OCI-LY3 (cell line): Measurements from ENCODE around the gene CABS1.
A peak's percentile ranks its signal among the peaks of the same experiment; 100 is the strongest.

Source experiments
- H2AFZ ChIP-seq: fragments of 200-600, 300-600 bp; shearing (Covaris generic); 2 replicates; pipeline ENCODE4 v1.6.0; 2014; ENCODE audit warnings: antibody characterized with exemption, low read depth, low read length
- H3K27ac ChIP-seq: fragments of 200-600, 300-600 bp; sonication (generic); 2 replicates; pipeline ENCODE4 v1.5.1; 2014; ENCODE audit warnings: mild to moderate bottlenecking, low read length, moderate library complexity, mixed read lengths
- H3K27me3 ChIP-seq: fragments of 200-600, 300-600 bp; sonication (generic); 2 replicates; pipeline ENCODE4 v1.6.1; 2014; ENCODE audit warnings: low read depth, low read length, mixed read lengths
- H3K36me3 ChIP-seq: fragments of 200-600, 300-600 bp; sonication (generic); replicated peaks from 2 replicates; pipeline ENCODE3; 2014; ENCODE audit warnings: low read depth, low read length, mixed read lengths
- H3K4me1 ChIP-seq: fragments of 300-600, 200-600 bp; sonication (generic); 2 replicates; pipeline ENCODE4 v1.6.1; 2014; ENCODE audit warnings: low read length, mixed read lengths
- H3K4me2 ChIP-seq: fragments of 200-600, 300-600 bp; sonication (generic); 2 replicates; pipeline ENCODE4 v1.6.1; 2014; ENCODE audit warnings: low read length, mixed read lengths
- H3K4me3 ChIP-seq: fragments of 300-600, 200-600 bp; sonication (generic); 2 replicates; pipeline ENCODE4 v1.5.1; 2014; ENCODE audit warnings: antibody characterized with exemption, mild to moderate bottlenecking, low read length, moderate library complexity
- H3K79me2 ChIP-seq: fragments of 300-600, 200-600 bp; shearing (Covaris generic); 2 replicates; pipeline ENCODE4 v1.6.1; 2014; ENCODE audit warnings: mild to moderate bottlenecking, low read length, mixed read lengths
- H3K9ac ChIP-seq: fragments of 300-600, 200-600 bp; shearing (Covaris generic); 2 replicates; pipeline ENCODE4 v1.6.0; 2014; ENCODE audit warnings: mild to moderate bottlenecking, low read length, moderate library complexity
- H3K9me3 ChIP-seq: fragments of 200-600, 300-600 bp; shearing (Covaris generic); 2 replicates; pipeline ENCODE4 v1.6.1; 2014; ENCODE audit warnings: low read length, mixed read lengths; ENCODE audit not compliant: insufficient read depth
- H4K20me1 ChIP-seq: fragments of 200-600, 300-600 bp; sonication (generic); 2 replicates; pipeline ENCODE4 v1.6.1; 2016; ENCODE audit warnings: low read length, mixed read lengths; ENCODE audit not compliant: insufficient read depth
- CTCF ChIP-seq: fragments of 200-600, 300-600 bp; sonication (generic); IDR thresholded peaks from 2 replicates; pipeline ENCODE4 v1.5.1; 2014; ENCODE audit warnings: antibody characterized with exemption, low read length, low read depth
- EZH2phosphoT487 ChIP-seq: fragments of 200-600 bp; shearing (Covaris generic); IDR thresholded peaks from 2 replicates; pipeline ENCODE4 v1.6.1; 2018; ENCODE audit warnings: antibody characterized with exemption, mixed run types, low read depth

CABS1 gene

GRCh38 chr4:70359115-70359661, 24.4 kb downstream of the CABS1 start:
- Histone ChIP-seq H3K4me2 (peak overlapping the region; percentile 67), H3K27me3 (no peaks in the 10 kb centered on the region), H3K4me3 (peak overlapping the region; percentile 23), H2AFZ (no peak overlapping the region), H4K20me1 (no peaks in the 10 kb centered on the region), H3K27ac (peak overlapping the region; percentile 17), H3K9me3 (no peaks in the 10 kb centered on the region), H3K79me2 (no peaks in the 10 kb centered on the region), H3K36me3 (no peaks in the 10 kb centered on the region), H3K9ac (no peak overlapping the region), H3K4me1 (peaks cover 30% of the 10 kb centered on the region)
- TF ChIP-seq CTCF (no peak), EZH2phosphoT487 (no peak)

GRCh38 chr4:70360460-70360859, 25.7 kb downstream of the CABS1 start, which contains the start of gene SMR3A:
SMR3A (plus strand) TSS chr4:70360760; CDS start chr4:70362116, 1,356 bp downstream.
- Histone ChIP-seq H4K20me1 (no peaks in the 10 kb centered on the region), H3K27me3 (no peaks in the 10 kb centered on the region), H3K79me2 (no peaks in the 10 kb centered on the region), H3K4me1 (peaks cover 43% of the 10 kb centered on the region), H3K36me3 (no peaks in the 10 kb centered on the region), H3K4me2 (no peak within 1 kb of the TSS), H3K27ac (no peak within 1 kb of the TSS), H3K4me3 (no peak within 1 kb of the TSS), H3K9ac (no peak within 1 kb of the TSS), H3K9me3 (no peaks in the 10 kb centered on the region), H2AFZ (no peak within 1 kb of the TSS)
- TF ChIP-seq CTCF (no peak), EZH2phosphoT487 (no peak)

- Histone ChIP-seq H3K36me3 (no peaks in the 10 kb centered on the region), H3K9ac (no peak overlapping the region), H3K79me2 (no peaks in the 10 kb centered on the region), H3K27ac (no peak overlapping the region), H3K4me1 (peaks cover 39% of the 10 kb centered on the region), H2AFZ (no peak overlapping the region), H3K27me3 (no peaks in the 10 kb centered on the region), H3K4me2 (peak overlapping the region; percentile 59), H3K4me3 (0 out of 2 replicates have a peak overlapping the region, but pooled peaks have one; percentile 26), H4K20me1 (no peaks in the 10 kb centered on the region), H3K9me3 (no peaks in the 10 kb centered on the region)
- TF ChIP-seq CTCF = no peak
- no peak for TF ChIP-seq EZH2phosphoT487
Measured at GRCh38 chr4:70364002-70364401, 29.2 kb downstream of the CABS1 start.

- no peaks in the 10 kb centered on the region for H3K79me2 ChIP-seq
- H3K27ac ChIP-seq = no peak overlapping the region
- H3K36me3 ChIP-seq = no peaks in the 10 kb centered on the region
- peak overlapping the region; percentile 59 for H3K4me2 ChIP-seq
- no peaks in the 10 kb centered on the region for H3K9me3 ChIP-seq
- H4K20me1 ChIP-seq = no peaks in the 10 kb centered on the region
- H3K4me3 ChIP-seq = no peak overlapping the region
- no peak overlapping the region for H2AFZ ChIP-seq
- H3K27me3 ChIP-seq = no peaks in the 10 kb centered on the region
- H3K9ac ChIP-seq = no peak overlapping the region
- TF ChIP-seq EZH2phosphoT487 (no peak), CTCF (no peak)
- H3K4me1 ChIP-seq = peaks cover 32% of the 10 kb centered on the region
Measured at GRCh38 chr4:70365479-70365878, 30.7 kb downstream of the CABS1 start.
